Panc1 (cell line): Measurements from ENCODE around the gene GRIK3. TPM values are rescaled to one million over a fixed set of nuclear protein-coding genes. Genes with fewer than 3 reads are reported as not detected.

Experiments used
- ATAC-seq: fragments of 200-7000 bp; cut with Tn5 transposase; 2 replicates; pipeline ENCODE4 v1.9.1; 2020; ENCODE audit warnings: mild to moderate bottlenecking, moderate library complexity
- BruUV-seq: library from RNA; stranded (reverse); fragments of 400-500 nt; replicated peaks from 2 replicates; lab custom pipeline; 2021; lab: Mats Ljungman, UMichigan
- CTCF ChIA-PET: fragments of 300-600 bp; sonication (Branson Sonifier 250); formaldehyde crosslinking; loops from one replicate; lab custom pipeline; 2022; ENCODE audit warnings: antibody characterized with exemption; lab: Charles Lee
- POLR2A ChIA-PET: fragments of 300-600 bp; sonication (Branson Sonifier 250); formaldehyde crosslinking; loops from one replicate; lab custom pipeline; 2022; ENCODE audit warnings: antibody characterized with exemption; lab: Charles Lee
- DNase-seq: peaks from one replicate; pipeline ENCODE4 v3.0.0-alpha.2; 2010; ENCODE audit warnings: low read depth, low spot score
- H3K27ac ChIP-seq: 2 replicates; pipeline ENCODE4 v1.5.1; 2011; ENCODE audit warnings: mild to moderate bottlenecking, low read length, inconsistent platforms
- H3K27me3 ChIP-seq: fragments of 200-500 bp; sonication (Bioruptor generic); 2 replicates; pipeline ENCODE4 v1.6.0; 2014; ENCODE audit warnings: low read length, inconsistent platforms; ENCODE audit not compliant: control insufficient read depth, insufficient read depth
- H3K36me3 ChIP-seq: fragments of 200-500 bp; sonication (Bioruptor generic); 2 replicates; pipeline ENCODE4 v1.5.1; 2014; ENCODE audit warnings: inconsistent platforms, mild to moderate bottlenecking, low read length, moderate library complexity; ENCODE audit not compliant: control insufficient read depth, insufficient read depth
- H3K4me1 ChIP-seq: 2 replicates; pipeline ENCODE4 v1.5.1; 2011; ENCODE audit warnings: inconsistent platforms, mild to moderate bottlenecking, low read length, moderate library complexity; ENCODE audit not compliant: control insufficient read depth, insufficient read depth
- H3K4me3 ChIP-seq, 2 experiments: 2 replicates each; pipeline ENCODE4 v1.5.1; 2011 to 2012; ENCODE audit warnings: low read depth in 2 of 2, low read length in 2 of 2, mild to moderate bottlenecking in 2 of 2, inconsistent platforms in 1 of 2, moderate library complexity in 1 of 2
- H3K9me3 ChIP-seq: fragments of 200-500 bp; sonication (Bioruptor generic); 2 replicates; pipeline ENCODE4 v1.5.1; 2014; ENCODE audit warnings: low read depth, mild to moderate bottlenecking, inconsistent platforms, low read length, moderate library complexity; ENCODE audit not compliant: control insufficient read depth, insufficient read depth
- POLR2AphosphoS5 ChIP-seq: IDR thresholded peaks from 2 replicates; pipeline ENCODE4 v1.6.1; 2012; ENCODE audit warnings: mild to moderate bottlenecking, low read depth, low read length, moderate library complexity
- SIN3A ChIP-seq: IDR thresholded peaks from 2 replicates; pipeline ENCODE4 v1.6.1; 2012; ENCODE audit warnings: low read depth, mild to moderate bottlenecking, low read length, moderate library complexity, borderline replicate concordance; ENCODE audit not compliant: insufficient read depth
- TCF7L2 ChIP-seq: IDR thresholded peaks from 2 replicates; pipeline ENCODE4 v1.6.1; 2011; ENCODE audit warnings: mild to moderate bottlenecking, low read depth, low read length, inconsistent platforms
- in situ Hi-C: cut with HindIII; loops from 2 replicates; pipeline ENCODE4 v1.10.0; 2016; ENCODE audit warnings: low sequenced_read_pairs, low pct_unique_long_range_greater_than_20kb
- intact Hi-C: fragments of 100-400 bp; cut with micrococcal nuclease; formaldehyde crosslinking; loops from one replicate; pipeline ENCODE4 v1.10.0; 2022; ENCODE audit not compliant: unreplicated experiment
- total RNA-seq: library from RNA; stranded (reverse); gene quantifications from one replicate; pipeline ENCODE4 v1.2.1, GENCODE V29; 2021; ENCODE audit not compliant: unreplicated experiment
- TF ChIP-seq, protein P1 (sequence below): fragments of 450-650 bp; IDR thresholded peaks from 2 replicates; pipeline ENCODE4 v1.5.1; 2017; ENCODE audit warnings: mild to moderate bottlenecking
- TF ChIP-seq, protein P2 (sequence below), 2 experiments: IDR thresholded peaks; 2 replicates each; pipeline ENCODE4 v1.6.1; 2011 to 2012; ENCODE audit warnings: low read depth in 2 of 2, control low read depth in 1 of 2, low read length in 1 of 2, mild to moderate bottlenecking in 1 of 2, moderate library complexity in 1 of 2; ENCODE audit not compliant: insufficient read depth in 1 of 2

GRIK3 gene
- total RNA-seq, 1 experiment from 2014 or later: not detected

DNA sequence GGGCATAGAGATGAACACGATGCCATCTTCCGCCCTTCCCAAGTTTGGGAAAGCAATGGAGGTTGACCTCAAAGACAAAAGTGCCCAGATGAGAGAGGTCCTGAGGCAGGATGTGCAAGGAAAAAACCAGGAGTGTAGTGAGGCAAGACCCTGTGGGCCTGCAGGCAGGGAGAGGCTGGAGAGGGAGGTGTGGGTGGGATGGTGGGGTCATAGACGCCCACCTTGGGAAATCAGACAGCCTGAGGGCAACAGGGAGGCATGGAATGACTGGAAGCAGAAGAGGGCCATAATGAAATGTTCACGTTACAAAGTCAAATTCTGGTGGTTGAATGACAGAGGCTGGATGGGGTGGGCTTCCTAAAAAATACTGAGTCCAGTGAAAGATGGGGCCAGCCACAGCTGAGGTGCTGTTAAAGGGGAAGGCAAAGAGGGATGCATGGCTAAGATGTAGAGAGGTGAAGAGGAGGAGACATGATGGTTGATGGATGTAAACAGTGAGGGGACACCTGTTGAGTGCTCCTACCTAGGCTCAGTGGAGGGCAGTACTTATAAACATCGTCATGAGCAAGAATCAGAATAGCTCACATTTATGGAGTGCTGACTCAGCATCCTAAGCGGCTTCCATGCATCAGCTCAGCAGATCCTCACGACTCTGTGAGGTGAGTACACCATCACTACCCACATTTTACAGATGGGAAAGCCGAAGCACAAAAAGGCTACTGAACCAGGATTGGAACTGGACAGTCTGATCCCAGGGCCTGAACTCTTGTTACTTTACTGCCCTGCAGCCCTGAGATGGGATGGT, 42.0 kb downstream of the GRIK3 start:
- in situ Hi-C loops (no loop called here), intact Hi-C loops (no loop called here)
- Histone ChIP-seq H3K4me3 (no peak overlapping the region), H3K27ac (no peak overlapping the region), H3K9me3 (no peaks in the 10 kb centered on the region), H3K36me3 (no peaks in the 10 kb centered on the region), H3K27me3 (peaks cover 3% of the 10 kb centered on the region; the same call in 1 of the 2 replicates), H3K4me1 (no peaks in the 10 kb centered on the region)
- ATAC-seq (no peak), DNase-seq (no peak)
- ChIA-PET POLR2A (no interaction called here), CTCF (no interaction called here)
- BruUV-seq: no TSS peak
- no peak for TF ChIP-seq SIN3A
- no peak for TF ChIP-seq TCF7L2
- no peak for TF ChIP-seq POLR2AphosphoS5
- TF ChIP-seq, protein P1, sequence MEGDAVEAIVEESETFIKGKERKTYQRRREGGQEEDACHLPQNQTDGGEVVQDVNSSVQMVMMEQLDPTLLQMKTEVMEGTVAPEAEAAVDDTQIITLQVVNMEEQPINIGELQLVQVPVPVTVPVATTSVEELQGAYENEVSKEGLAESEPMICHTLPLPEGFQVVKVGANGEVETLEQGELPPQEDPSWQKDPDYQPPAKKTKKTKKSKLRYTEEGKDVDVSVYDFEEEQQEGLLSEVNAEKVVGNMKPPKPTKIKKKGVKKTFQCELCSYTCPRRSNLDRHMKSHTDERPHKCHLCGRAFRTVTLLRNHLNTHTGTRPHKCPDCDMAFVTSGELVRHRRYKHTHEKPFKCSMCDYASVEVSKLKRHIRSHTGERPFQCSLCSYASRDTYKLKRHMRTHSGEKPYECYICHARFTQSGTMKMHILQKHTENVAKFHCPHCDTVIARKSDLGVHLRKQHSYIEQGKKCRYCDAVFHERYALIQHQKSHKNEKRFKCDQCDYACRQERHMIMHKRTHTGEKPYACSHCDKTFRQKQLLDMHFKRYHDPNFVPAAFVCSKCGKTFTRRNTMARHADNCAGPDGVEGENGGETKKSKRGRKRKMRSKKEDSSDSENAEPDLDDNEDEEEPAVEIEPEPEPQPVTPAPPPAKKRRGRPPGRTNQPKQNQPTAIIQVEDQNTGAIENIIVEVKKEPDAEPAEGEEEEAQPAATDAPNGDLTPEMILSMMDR: no peak
- TF ChIP-seq, protein P2, sequence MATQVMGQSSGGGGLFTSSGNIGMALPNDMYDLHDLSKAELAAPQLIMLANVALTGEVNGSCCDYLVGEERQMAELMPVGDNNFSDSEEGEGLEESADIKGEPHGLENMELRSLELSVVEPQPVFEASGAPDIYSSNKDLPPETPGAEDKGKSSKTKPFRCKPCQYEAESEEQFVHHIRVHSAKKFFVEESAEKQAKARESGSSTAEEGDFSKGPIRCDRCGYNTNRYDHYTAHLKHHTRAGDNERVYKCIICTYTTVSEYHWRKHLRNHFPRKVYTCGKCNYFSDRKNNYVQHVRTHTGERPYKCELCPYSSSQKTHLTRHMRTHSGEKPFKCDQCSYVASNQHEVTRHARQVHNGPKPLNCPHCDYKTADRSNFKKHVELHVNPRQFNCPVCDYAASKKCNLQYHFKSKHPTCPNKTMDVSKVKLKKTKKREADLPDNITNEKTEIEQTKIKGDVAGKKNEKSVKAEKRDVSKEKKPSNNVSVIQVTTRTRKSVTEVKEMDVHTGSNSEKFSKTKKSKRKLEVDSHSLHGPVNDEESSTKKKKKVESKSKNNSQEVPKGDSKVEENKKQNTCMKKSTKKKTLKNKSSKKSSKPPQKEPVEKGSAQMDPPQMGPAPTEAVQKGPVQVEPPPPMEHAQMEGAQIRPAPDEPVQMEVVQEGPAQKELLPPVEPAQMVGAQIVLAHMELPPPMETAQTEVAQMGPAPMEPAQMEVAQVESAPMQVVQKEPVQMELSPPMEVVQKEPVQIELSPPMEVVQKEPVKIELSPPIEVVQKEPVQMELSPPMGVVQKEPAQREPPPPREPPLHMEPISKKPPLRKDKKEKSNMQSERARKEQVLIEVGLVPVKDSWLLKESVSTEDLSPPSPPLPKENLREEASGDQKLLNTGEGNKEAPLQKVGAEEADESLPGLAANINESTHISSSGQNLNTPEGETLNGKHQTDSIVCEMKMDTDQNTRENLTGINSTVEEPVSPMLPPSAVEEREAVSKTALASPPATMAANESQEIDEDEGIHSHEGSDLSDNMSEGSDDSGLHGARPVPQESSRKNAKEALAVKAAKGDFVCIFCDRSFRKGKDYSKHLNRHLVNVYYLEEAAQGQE (IDR thresholded peaks at IDR 0.05; ENCODE audit: insufficient read depth in 1 of 2, low read depth in 2 of 2, low read length in 1 of 2): no peak

DNA sequence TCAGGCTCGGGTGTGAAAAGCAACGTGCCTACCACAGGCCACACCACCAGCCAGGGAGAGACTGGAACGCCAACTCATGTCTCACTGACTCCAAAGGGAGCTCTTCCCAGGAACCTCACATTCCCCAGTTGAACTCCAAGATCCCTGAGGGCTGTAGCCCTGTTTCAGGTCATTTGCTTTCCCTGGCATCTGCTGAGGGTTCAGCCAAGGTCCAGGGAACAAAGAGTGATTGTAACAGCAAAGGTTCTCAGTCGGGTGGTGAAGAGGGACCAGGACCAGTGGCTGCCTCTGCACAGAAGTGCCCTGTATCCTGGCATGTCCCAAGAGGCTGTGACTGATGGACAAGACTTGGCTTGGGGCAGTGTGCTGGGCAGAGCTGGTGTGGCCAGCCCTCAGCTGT, 42.8 kb downstream of the GRIK3 start:
- H3K4me1 ChIP-seq: no peaks in the 10 kb centered on the region
- ATAC-seq: no peak
- H3K4me3 ChIP-seq: no peak overlapping the region
- no peaks in the 10 kb centered on the region for H3K9me3 ChIP-seq
- no peak for DNase-seq
- peaks cover 3% of the 10 kb centered on the region; the same call in 1 of the 2 replicates for H3K27me3 ChIP-seq
- TF ChIP-seq, protein P2 (IDR thresholded peaks at IDR 0.05; ENCODE audit: insufficient read depth in 1 of 2, low read depth in 2 of 2, low read length in 1 of 2): no peak
- TF ChIP-seq, protein P1: no peak
- H3K36me3 ChIP-seq: no peaks in the 10 kb centered on the region
- POLR2A ChIA-PET: no interaction called here
- CTCF ChIA-PET: no interaction called here
- H3K27ac ChIP-seq: no peak overlapping the region
- in situ Hi-C loops: no loop called here
- intact Hi-C loops: no loop called here
- no TSS peak for BruUV-seq
